ENCODE data around the gene IFT81. TPM values are rescaled to one million over a fixed set of nuclear protein-coding genes. Genes with fewer than 3 reads are reported as not detected.
A peak's percentile ranks its signal among the peaks of the same experiment; 100 is the strongest.

IFT81 gene
- total and polyA plus RNA-seq, 2 experiments from 2014 or later = 12.6 to 13.7 TPM

GRCh38 chr12:110093631-110094311 is 30.4 kb upstream of the IFT81 start:
- Histone ChIP-seq H3K9me2 (replicated peaks; ENCODE audit: insufficient read depth) (no peaks in the 10 kb centered on the region), H2AFZ (no peak overlapping the region), H3K36me3 (replicated peaks; ENCODE audit: insufficient read depth, low read depth) (no peaks in the 10 kb centered on the region), H3K27ac (no peak overlapping the region), H3K27me3 (no peaks in the 10 kb centered on the region), H3K4me3 (no peak overlapping the region), H4K20me1 (ENCODE audit: insufficient read depth, poor library complexity, severe bottlenecking) (no peaks in the 10 kb centered on the region), H3K4me1 (ENCODE audit: insufficient read depth) (no peaks in the 10 kb centered on the region), H3K79me2 (no peaks in the 10 kb centered on the region), H3K9me3 (ENCODE audit: low read depth) (no peaks in the 10 kb centered on the region), H3K4me2 (no peak overlapping the region)
- DNase-seq (ENCODE audit: low spot score) = no peak
- TF ChIP-seq CTCF (IDR thresholded peaks at IDR 0.05; ENCODE audit: poor library complexity) = no peak
- TF ChIP-seq EZH2 (IDR thresholded peaks at IDR 0.05; ENCODE audit: borderline replicate concordance) = no peak
- TF ChIP-seq EZH2phosphoT487 (IDR thresholded peaks at IDR 0.05; ENCODE audit: low read depth, severe bottlenecking, unreplicated experiment) = no peak
- WGBS (ENCODE audit: low lambda C conversion rate, missing lambda C conversion rate) = 59% methylated on average over 7 of the region's 7 CpGs

- no peak overlapping the region for H3K27ac ChIP-seq
- H3K4me1 ChIP-seq (ENCODE audit: insufficient read depth) = peaks cover 5% of the 10 kb centered on the region
- H4K20me1 ChIP-seq (ENCODE audit: insufficient read depth, poor library complexity, severe bottlenecking) = no peaks in the 10 kb centered on the region
- peak overlapping the region; percentile 12 for H2AFZ ChIP-seq
- no peaks in the 10 kb centered on the region for H3K9me3 ChIP-seq (ENCODE audit: low read depth)
- peak; percentile 80 for DNase-seq (ENCODE audit: low spot score)
- H3K4me3 ChIP-seq = no peak overlapping the region
- H3K36me3 ChIP-seq (replicated peaks; ENCODE audit: insufficient read depth, low read depth) = no peaks in the 10 kb centered on the region
- TF ChIP-seq EZH2phosphoT487 (IDR thresholded peaks at IDR 0.05; ENCODE audit: low read depth, severe bottlenecking, unreplicated experiment) (no peak), CTCF (IDR thresholded peaks at IDR 0.05; ENCODE audit: poor library complexity) (peak; percentile 91), EZH2 (IDR thresholded peaks at IDR 0.05; ENCODE audit: borderline replicate concordance) (no peak)
- 65% methylated on average over 8 of the region's 8 CpGs for WGBS (ENCODE audit: low lambda C conversion rate, missing lambda C conversion rate)
- H3K79me2 ChIP-seq = no peaks in the 10 kb centered on the region
- no peaks in the 10 kb centered on the region for H3K27me3 ChIP-seq
- H3K9me2 ChIP-seq (replicated peaks; ENCODE audit: insufficient read depth) = no peaks in the 10 kb centered on the region
- no peak overlapping the region for H3K4me2 ChIP-seq
Observed at GRCh38 chr12:110100315-110100970, 23.7 kb upstream of the IFT81 start.

- H4K20me1 ChIP-seq (ENCODE audit: insufficient read depth, poor library complexity, severe bottlenecking) = no peaks in the 10 kb centered on the region
- no peak overlapping the region for H3K4me3 ChIP-seq
- H3K27ac ChIP-seq = no peak overlapping the region
- TF ChIP-seq EZH2 (IDR thresholded peaks at IDR 0.05; ENCODE audit: borderline replicate concordance) = no peak
- TF ChIP-seq EZH2phosphoT487 (IDR thresholded peaks at IDR 0.05; ENCODE audit: low read depth, severe bottlenecking, unreplicated experiment) = no peak
- TF ChIP-seq CTCF (IDR thresholded peaks at IDR 0.05; ENCODE audit: poor library complexity) = no peak
- H3K4me1 ChIP-seq (ENCODE audit: insufficient read depth) = peaks cover 5% of the 10 kb centered on the region
- DNase-seq (ENCODE audit: low spot score) = peak; percentile 39
- no peak overlapping the region for H2AFZ ChIP-seq
- H3K4me2 ChIP-seq = no peak overlapping the region
- H3K36me3 ChIP-seq (replicated peaks; ENCODE audit: insufficient read depth, low read depth) = no peaks in the 10 kb centered on the region
- no peaks in the 10 kb centered on the region for H3K27me3 ChIP-seq
- H3K9me3 ChIP-seq (ENCODE audit: low read depth) = no peaks in the 10 kb centered on the region
- no peaks in the 10 kb centered on the region for H3K9me2 ChIP-seq (replicated peaks; ENCODE audit: insufficient read depth)
- 93% methylated on average over 3 of the region's 3 CpGs for WGBS (ENCODE audit: low lambda C conversion rate, missing lambda C conversion rate)
- H3K79me2 ChIP-seq = no peaks in the 10 kb centered on the region
Observed at GRCh38 chr12:110102255-110102654, 21.9 kb upstream of the IFT81 start.
